K562 (cell line): ENCODE data around the gene TIAL1. TPM values are rescaled to one million over a fixed set of nuclear protein-coding genes. Genes with fewer than 3 reads are reported as not detected.
A peak's percentile ranks its signal among the peaks of the same experiment; 100 is the strongest.

Source experiments
- EP400 ChIP-seq: fragments of 450-650 bp; IDR thresholded peaks from 2 replicates; pipeline ENCODE4 v1.6.1; 2017; ENCODE audit warnings: antibody characterized with exemption, mild to moderate bottlenecking, moderate library complexity
- FOXK2 ChIP-seq, 2 experiments: fragments of 450-650 bp; IDR thresholded peaks in 1 of 2; conservative IDR thresholded peaks in 1 of 2; 2 replicates each; pipeline ENCODE4 v1.6.1; 2016; ENCODE audit warnings: low read depth in 2 of 2, mild to moderate bottlenecking in 1 of 2
- GTF2F1 ChIP-seq: IDR thresholded peaks from 2 replicates; pipeline ENCODE4 v1.6.1; 2011; ENCODE audit warnings: low read depth, low read length, improper control_type of control experiment
- HDAC2 ChIP-seq: fragments of 450-650 bp; IDR thresholded peaks from 2 replicates; pipeline ENCODE4 v1.6.1; 2016; ENCODE audit warnings: mild to moderate bottlenecking
- JUND ChIP-seq, 2 experiments: IDR thresholded peaks; 2 replicates in 1 of 2; 3 replicates in 1 of 2; pipeline ENCODE4 v1.6.1; 2011; ENCODE audit warnings: borderline replicate concordance in 2 of 2, low read depth in 2 of 2, low read length in 2 of 2, improper control_type of control experiment in 1 of 2, missing biosample characterization in 1 of 2, missing genetic modification characterization in 1 of 2, missing genetic modification reagents in 1 of 2
- PHF8 ChIP-seq: fragments of 200-600 bp; sonication (generic); IDR thresholded peaks from 2 replicates; pipeline ENCODE4 v1.6.1; 2012; ENCODE audit warnings: mixed run types, mild to moderate bottlenecking, inconsistent platforms, low read length, moderate library complexity, borderline replicate concordance
- RFX5 ChIP-seq: IDR thresholded peaks from 2 replicates; pipeline ENCODE4 v1.6.1; 2011; ENCODE audit warnings: low read depth, mild to moderate bottlenecking, improper control_type of control experiment, low read length
- TAF9B ChIP-seq: fragments of 450-650 bp; IDR thresholded peaks from 2 replicates; pipeline ENCODE4 v1.6.1; 2018; ENCODE audit warnings: mild to moderate bottlenecking; ENCODE audit not compliant: partially characterized antibody
- TCF7 ChIP-seq: sonication (generic); IDR thresholded peaks from 2 replicates; pipeline ENCODE4 v1.6.1; 2016; ENCODE audit warnings: antibody characterized with exemption, borderline replicate concordance
- THRAP3 ChIP-seq: fragments of 450-650 bp; IDR thresholded peaks from 2 replicates; pipeline ENCODE4 v1.6.1; 2016; ENCODE audit warnings: mild to moderate bottlenecking, inconsistent platforms, borderline replicate concordance
- TRIM24 ChIP-seq, 2 experiments: fragments of 450-650 bp; IDR thresholded peaks; 2 replicates each; pipeline ENCODE4 v1.6.1; 2016
- ZBED1 ChIP-seq: IDR thresholded peaks from 2 replicates; pipeline ENCODE4 v1.6.1; 2014
- ZBTB7A ChIP-seq: IDR thresholded peaks from 2 replicates; pipeline ENCODE4 v1.6.1; 2011; ENCODE audit warnings: low read depth, mild to moderate bottlenecking, low read length, moderate library complexity, borderline replicate concordance; ENCODE audit not compliant: control insufficient read depth
- ZNF274 ChIP-seq: IDR thresholded peaks from 2 replicates; pipeline ENCODE4 v1.6.1; 2011; ENCODE audit warnings: low read depth, mild to moderate bottlenecking, low read length, moderate library complexity, borderline replicate concordance
- ZNF3 ChIP-seq: fragments of 250-450 bp; sonication (Bioruptor Pico); IDR thresholded peaks from 2 replicates; pipeline ENCODE4 v1.5.0; 2021; ENCODE audit warnings: mild to moderate bottlenecking, moderate library complexity
- ZNF324 ChIP-seq: fragments of 250-450 bp; sonication (Bioruptor Pico); IDR thresholded peaks from 2 replicates; pipeline ENCODE4 v1.4.0; 2020; ENCODE audit warnings: mild to moderate bottlenecking
- polyA plus RNA-seq, 8 experiments: library from polyadenylated mRNA; depleted of rRNA in 4 of 8; stranded (reverse) in 5 of 8; unstranded in 3 of 8; fragments of >200 nt; fragmentation: Nextera tagmentation in 2 of 8; fragmentation: Illumina TruSeq in 1 of 8; extraction: Ambion mirVana in 2 of 8; extraction: Trizol in 1 of 8; gene quantifications; 2 replicates each; pipeline versions ENCODE4 v1.2.1 to v1.2.3, GENCODE V29; 2011 to 2014; ENCODE audit warnings: inconsistent platforms in 1 of 8, missing spikeins in 1 of 8
- total RNA-seq, 7 experiments: library from RNA; depleted of rRNA in 6 of 7; stranded (reverse); fragments of >200 nt in 6 of 7; fragmentation: Illumina TruSeq in 2 of 7; extraction: Trizol in 2 of 7; gene quantifications; 2 replicates each; pipeline versions ENCODE4 v1.2.1 to v1.2.3, GENCODE V29; 2011 to 2021; ENCODE audit warnings: low replicate concordance in 1 of 7
- TF ChIP-seq, protein P1 (sequence below), 2 experiments: fragments of 450-650 bp in 1 of 2; sonication (generic) in 1 of 2; formaldehyde crosslinking in 1 of 2; IDR thresholded peaks; 2 replicates each; pipeline versions ENCODE4 v1.7.1 to v1.9.0; 2016 to 2022; ENCODE audit warnings: inconsistent platforms in 1 of 2, mild to moderate bottlenecking in 1 of 2, missing genetic modification reagents in 1 of 2
- TF ChIP-seq, protein P2 (sequence below): fragments of 250-450 bp; sonication (Bioruptor Pico); IDR thresholded peaks from 2 replicates; pipeline ENCODE4 v1.6.1; 2021; ENCODE audit warnings: mild to moderate bottlenecking

The TIAL1 gene
- total and polyA plus RNA-seq, 9 of the 15 experiments (the other 6 are each of a cell fraction or from before 2014, with no cell fraction given): 22.5 to 126 (median 58.2) TPM

DNA sequence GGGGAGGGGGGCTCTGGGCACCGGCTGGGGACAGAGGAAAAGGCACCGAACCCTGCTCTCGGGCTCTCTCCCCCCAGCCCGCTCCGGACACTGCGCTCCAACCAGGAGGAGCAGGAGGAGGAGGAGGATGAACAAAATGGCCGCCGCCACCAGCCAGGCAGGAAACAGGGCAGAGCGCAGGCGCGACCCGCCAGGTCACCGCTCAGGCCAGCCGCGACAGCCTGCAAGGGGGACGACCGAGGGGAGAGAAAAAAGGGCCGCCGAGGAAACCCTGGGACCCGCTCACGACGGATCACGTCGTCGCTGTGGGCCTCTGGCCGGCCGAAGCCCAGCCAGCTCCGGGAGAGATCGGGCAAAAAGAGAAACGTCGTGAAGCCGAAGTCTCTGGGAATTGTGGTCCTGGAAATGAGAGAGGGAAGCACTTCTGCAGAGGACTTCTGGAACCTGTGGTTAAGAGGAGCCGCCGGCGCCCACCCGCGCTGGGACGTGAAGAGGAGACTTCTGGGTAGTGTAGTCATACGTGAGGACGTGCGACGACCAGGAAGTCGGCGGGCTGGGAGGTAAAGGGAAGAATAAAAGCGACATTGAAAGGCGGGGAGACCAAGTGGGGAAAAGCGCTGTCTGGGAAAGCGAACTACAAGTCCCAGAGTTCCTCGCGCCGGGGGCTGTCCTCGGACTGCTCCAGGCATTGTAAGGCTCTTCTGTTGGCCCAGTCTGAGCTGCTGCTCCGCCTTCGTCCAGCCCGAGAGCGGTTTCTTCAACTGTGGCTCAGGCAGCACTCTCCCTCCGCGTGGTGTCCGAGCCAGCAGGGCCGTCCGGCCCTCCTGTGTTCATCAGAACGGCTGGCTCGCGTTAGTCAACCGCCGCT is at the start of gene TIAL1 (continued):
- TF ChIP-seq ZBTB7A: peak; percentile 65
- TF ChIP-seq PHF8: peak; percentile 89
- TF ChIP-seq EP400: peak; percentile 85
- peak; percentile 52 for TF ChIP-seq TAF9B
- no peak for TF ChIP-seq ZNF3
- no peak for TF ChIP-seq ZNF324 (CRISPR knock-in tag)
- no peak for TF ChIP-seq THRAP3
- TF ChIP-seq, protein P1, sequence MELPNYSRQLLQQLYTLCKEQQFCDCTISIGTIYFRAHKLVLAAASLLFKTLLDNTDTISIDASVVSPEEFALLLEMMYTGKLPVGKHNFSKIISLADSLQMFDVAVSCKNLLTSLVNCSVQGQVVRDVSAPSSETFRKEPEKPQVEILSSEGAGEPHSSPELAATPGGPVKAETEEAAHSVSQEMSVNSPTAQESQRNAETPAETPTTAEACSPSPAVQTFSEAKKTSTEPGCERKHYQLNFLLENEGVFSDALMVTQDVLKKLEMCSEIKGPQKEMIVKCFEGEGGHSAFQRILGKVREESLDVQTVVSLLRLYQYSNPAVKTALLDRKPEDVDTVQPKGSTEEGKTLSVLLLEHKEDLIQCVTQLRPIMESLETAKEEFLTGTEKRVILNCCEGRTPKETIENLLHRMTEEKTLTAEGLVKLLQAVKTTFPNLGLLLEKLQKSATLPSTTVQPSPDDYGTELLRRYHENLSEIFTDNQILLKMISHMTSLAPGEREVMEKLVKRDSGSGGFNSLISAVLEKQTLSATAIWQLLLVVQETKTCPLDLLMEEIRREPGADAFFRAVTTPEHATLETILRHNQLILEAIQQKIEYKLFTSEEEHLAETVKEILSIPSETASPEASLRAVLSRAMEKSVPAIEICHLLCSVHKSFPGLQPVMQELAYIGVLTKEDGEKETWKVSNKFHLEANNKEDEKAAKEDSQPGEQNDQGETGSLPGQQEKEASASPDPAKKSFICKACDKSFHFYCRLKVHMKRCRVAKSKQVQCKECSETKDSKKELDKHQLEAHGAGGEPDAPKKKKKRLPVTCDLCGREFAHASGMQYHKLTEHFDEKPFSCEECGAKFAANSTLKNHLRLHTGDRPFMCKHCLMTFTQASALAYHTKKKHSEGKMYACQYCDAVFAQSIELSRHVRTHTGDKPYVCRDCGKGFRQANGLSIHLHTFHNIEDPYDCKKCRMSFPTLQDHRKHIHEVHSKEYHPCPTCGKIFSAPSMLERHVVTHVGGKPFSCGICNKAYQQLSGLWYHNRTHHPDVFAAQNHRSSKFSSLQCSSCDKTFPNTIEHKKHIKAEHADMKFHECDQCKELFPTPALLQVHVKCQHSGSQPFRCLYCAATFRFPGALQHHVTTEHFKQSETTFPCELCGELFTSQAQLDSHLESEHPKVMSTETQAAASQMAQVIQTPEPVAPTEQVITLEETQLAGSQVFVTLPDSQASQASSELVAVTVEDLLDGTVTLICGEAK (IDR thresholded peaks at IDR 0.05): peak; percentile 80
- TF ChIP-seq, protein P1 (CRISPR knock-in tag; IDR thresholded peaks at IDR 0.05): no peak
- 0 out of 2 replicates have a peak, but pooled peaks have one; percentile 38 for TF ChIP-seq JUND (IDR thresholded peaks at IDR 0.05; ENCODE audit: borderline replicate concordance, low read depth, low read length)
- no peak; the same call in 2 of the 3 replicates for TF ChIP-seq JUND (tag; IDR thresholded peaks at IDR 0.05; ENCODE audit: borderline replicate concordance, low read depth, low read length)
- peak; percentile 27 for TF ChIP-seq HDAC2
- peak in 1 of 2 experiments; percentile 40; a peak in 2 of 4 replicates for TF ChIP-seq TRIM24 (IDR thresholded peaks at IDR 0.05)
- TF ChIP-seq, protein P2, sequence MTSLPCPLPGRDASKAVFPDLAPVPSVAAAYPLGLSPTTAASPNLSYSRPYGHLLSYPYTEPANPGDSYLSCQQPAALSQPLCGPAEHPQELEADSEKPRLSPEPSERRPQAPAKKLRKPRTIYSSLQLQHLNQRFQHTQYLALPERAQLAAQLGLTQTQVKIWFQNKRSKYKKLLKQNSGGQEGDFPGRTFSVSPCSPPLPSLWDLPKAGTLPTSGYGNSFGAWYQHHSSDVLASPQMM (CRISPR knock-in tag): no peak
- no peak; the same call in 1 of the 2 replicates for TF ChIP-seq GTF2F1
- no peak for TF ChIP-seq ZNF274
- TF ChIP-seq FOXK2 (conservative IDR thresholded peaks at IDR 0.05 in 1 of 2, IDR thresholded peaks at IDR 0.05 in 1 of 2; ENCODE audit: low read depth in 2 of 2): peak; percentile 43 to 45; a peak in 1 of 4 replicates
- no peak for TF ChIP-seq TCF7
- no peak for TF ChIP-seq RFX5
- no peak for TF ChIP-seq ZBED1
